H1 (cell line): Measurements from ENCODE around the gene TFAP2D. TPM values are rescaled to one million over a fixed set of nuclear protein-coding genes. Genes with fewer than 3 reads are reported as not detected.

Source experiments
- ASH2L ChIP-seq: fragments of 200-600, 300-600 bp; sonication (generic); IDR thresholded peaks from one replicate; pipeline ENCODE4 v1.7.1; 2017; ENCODE audit warnings: low read length
- BACH1 ChIP-seq: IDR thresholded peaks from 2 replicates; pipeline ENCODE4 v1.6.1; 2012; ENCODE audit warnings: low read length, improper control_type of control experiment
- CTBP2 ChIP-seq: IDR thresholded peaks from 2 replicates; pipeline ENCODE4 v1.7.0; 2011; ENCODE audit warnings: borderline replicate concordance, mild to moderate bottlenecking, moderate library complexity, mixed read lengths, low read length; ENCODE audit not compliant: insufficient read depth, insufficient read length
- E2F6 ChIP-seq: IDR thresholded peaks from 2 replicates; pipeline ENCODE4 v1.6.1; 2012; ENCODE audit warnings: inconsistent platforms
- EZH2 ChIP-seq: fragments of 200-600 bp; sonication (generic); IDR thresholded peaks from 2 replicates; pipeline ENCODE4 v1.7.1; 2012; ENCODE audit warnings: low read depth, mild to moderate bottlenecking, moderate library complexity, low read length, inconsistent platforms; ENCODE audit not compliant: severe bottlenecking
- JUND ChIP-seq: IDR thresholded peaks from 2 replicates; pipeline ENCODE4 v1.6.1; 2011; ENCODE audit warnings: mild to moderate bottlenecking, improper control_type of control experiment, low read length
- SAP30 ChIP-seq: fragments of 300-600 bp; sonication (generic); IDR thresholded peaks from 2 replicates; pipeline ENCODE4 v1.7.1; 2012; ENCODE audit warnings: low read length, moderate library complexity, mild to moderate bottlenecking, inconsistent platforms; ENCODE audit not compliant: insufficient read depth, insufficient replicate concordance
- SP4 ChIP-seq: IDR thresholded peaks from 2 replicates; pipeline ENCODE4 v1.6.1; 2012; ENCODE audit warnings: low read length, inconsistent platforms
- TCF12 ChIP-seq: IDR thresholded peaks from 2 replicates; pipeline ENCODE4 v1.6.1; 2011; ENCODE audit warnings: low read depth, mild to moderate bottlenecking, low read length
- polyA plus RNA-seq, 7 experiments: library from polyadenylated mRNA; depleted of rRNA in 3 of 7; stranded (reverse) in 5 of 7; unstranded in 2 of 7; fragments of >200 nt in 5 of 7; fragments of 200-250 nt in 2 of 7; gene quantifications; 1 replicate in 5 of 7; 2 replicates in 1 of 7; 4 replicates in 1 of 7; pipeline versions ENCODE4 v1.2.1 to v1.2.3, GENCODE V29; 2011 to 2013; ENCODE audit warnings: missing spikeins in 2 of 7, mixed read lengths in 2 of 7
- total RNA-seq: library from RNA; stranded (reverse); fragmentation: NEBNext Ultra II Directional; extraction: Animal tissue kit (Norgen Biotek cat#: 25700); gene quantifications from 2 replicates; pipeline ENCODE4 v1.2.1, GENCODE V29; 2021
- TF ChIP-seq, protein P1 (sequence below), 3 experiments: IDR thresholded peaks; 1 replicate in 2 of 3; 2 replicates in 1 of 3; pipeline versions ENCODE4 v1.5.1 to v1.6.1; 2011; ENCODE audit warnings: low read length in 3 of 3, mild to moderate bottlenecking in 3 of 3, inconsistent platforms in 2 of 3, low read depth in 1 of 3, moderate library complexity in 1 of 3; ENCODE audit not compliant: insufficient read depth in 1 of 3; ENCODE audit errors: control extremely low read depth in 1 of 3
- TF ChIP-seq, protein P2 (sequence below): IDR thresholded peaks from 2 replicates; pipeline ENCODE4 v1.6.1; 2012; ENCODE audit warnings: inconsistent platforms

TFAP2D gene
- total and polyA plus RNA-seq, 2 of the 8 experiments (the other 6 are each of a cell fraction or from before 2014, with no cell fraction given) = not detected

GRCh38 chr6:50819904-50820868, 106.9 kb downstream of the TFAP2D start (continued):
- TF ChIP-seq ASH2L (peak; percentile 66), TCF12 (no peak), SP4 (no peak), CTBP2 (peak; percentile 92), BACH1 (no peak), SAP30 (no peak), EZH2 (peak; percentile 99), E2F6 (peak; percentile 74), JUND (no peak)
- TF ChIP-seq, protein P1, sequence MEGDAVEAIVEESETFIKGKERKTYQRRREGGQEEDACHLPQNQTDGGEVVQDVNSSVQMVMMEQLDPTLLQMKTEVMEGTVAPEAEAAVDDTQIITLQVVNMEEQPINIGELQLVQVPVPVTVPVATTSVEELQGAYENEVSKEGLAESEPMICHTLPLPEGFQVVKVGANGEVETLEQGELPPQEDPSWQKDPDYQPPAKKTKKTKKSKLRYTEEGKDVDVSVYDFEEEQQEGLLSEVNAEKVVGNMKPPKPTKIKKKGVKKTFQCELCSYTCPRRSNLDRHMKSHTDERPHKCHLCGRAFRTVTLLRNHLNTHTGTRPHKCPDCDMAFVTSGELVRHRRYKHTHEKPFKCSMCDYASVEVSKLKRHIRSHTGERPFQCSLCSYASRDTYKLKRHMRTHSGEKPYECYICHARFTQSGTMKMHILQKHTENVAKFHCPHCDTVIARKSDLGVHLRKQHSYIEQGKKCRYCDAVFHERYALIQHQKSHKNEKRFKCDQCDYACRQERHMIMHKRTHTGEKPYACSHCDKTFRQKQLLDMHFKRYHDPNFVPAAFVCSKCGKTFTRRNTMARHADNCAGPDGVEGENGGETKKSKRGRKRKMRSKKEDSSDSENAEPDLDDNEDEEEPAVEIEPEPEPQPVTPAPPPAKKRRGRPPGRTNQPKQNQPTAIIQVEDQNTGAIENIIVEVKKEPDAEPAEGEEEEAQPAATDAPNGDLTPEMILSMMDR (IDR thresholded peaks at IDR 0.05; ENCODE audit: control extremely low read depth in 1 of 3, insufficient read depth in 1 of 3, low read depth in 1 of 3, low read length in 3 of 3) = no peak
- TF ChIP-seq, protein P2, sequence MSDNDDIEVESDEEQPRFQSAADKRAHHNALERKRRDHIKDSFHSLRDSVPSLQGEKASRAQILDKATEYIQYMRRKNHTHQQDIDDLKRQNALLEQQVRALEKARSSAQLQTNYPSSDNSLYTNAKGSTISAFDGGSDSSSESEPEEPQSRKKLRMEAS = peak; percentile 10
